GM21423 (cell line): Measurements from ENCODE around the gene STT3B.
"Not testable (repeated sequence)": the region's sequence is repeated elsewhere in the genome, so short reads cannot be mapped to it uniquely, and the experiment has no call there.

ENCODE experiments used
- ATAC-seq: cut with Tn5 transposase; IDR thresholded peaks from one replicate; pipeline ENCODE4 v1.9.1; 2021; ENCODE audit warnings: mild to moderate bottlenecking, moderate library complexity; ENCODE audit not compliant: unreplicated experiment

Gene STT3B

GRCh38 chr3:31532587-31533168 is at the start of gene STT3B:
Gene STT3B, plus strand, starts transcription at chr3:31532925. Its CDS starts 74 bp downstream, at chr3:31532999.
- ATAC-seq = peak; percentile 48

GRCh38 chr3:31483776-31484175 is 48.9 kb upstream of the STT3B start:
- no peak for ATAC-seq

- no peak for ATAC-seq
These were observed 47.5 kb upstream of the STT3B start for GRCh38 chr3:31485196-31485595.

GRCh38 chr3:31486865-31487533 is 45.7 kb upstream of the STT3B start:
- ATAC-seq = no peak

- no peak for ATAC-seq
These were observed 44.2 kb upstream of the STT3B start for GRCh38 chr3:31488475-31489017.

GRCh38 chr3:31490502-31490901 is 42.2 kb upstream of the STT3B start:
- ATAC-seq = no peak

GRCh38 chr3:31491660-31492059 is 41.1 kb upstream of the STT3B start:
- no peak for ATAC-seq

- ATAC-seq = no peak
These were observed 39.6 kb upstream of the STT3B start for GRCh38 chr3:31493149-31493548.

- ATAC-seq = no peak
These were observed 36.6 kb upstream of the STT3B start for GRCh38 chr3:31495971-31496665.

GRCh38 chr3:31498791-31499190 is 33.9 kb upstream of the STT3B start:
- no peak for ATAC-seq

- no peak for ATAC-seq
These were observed 33.4 kb upstream of the STT3B start for GRCh38 chr3:31499281-31499680.

GRCh38 chr3:31502803-31503221 is 29.9 kb upstream of the STT3B start:
- ATAC-seq = no peak

- no peak for ATAC-seq
These were observed 29.3 kb upstream of the STT3B start for GRCh38 chr3:31503456-31503855.

- ATAC-seq = no peak
These were observed 28.5 kb upstream of the STT3B start for GRCh38 chr3:31504230-31504629.

GRCh38 chr3:31505371-31506048 is 27.2 kb upstream of the STT3B start:
- ATAC-seq = no peak

- ATAC-seq = not testable (repeated sequence)
These were observed 26.2 kb upstream of the STT3B start for GRCh38 chr3:31506515-31506914.

GRCh38 chr3:31508452-31509146 is 24.1 kb upstream of the STT3B start:
- ATAC-seq = no peak

GRCh38 chr3:31509147-31509728 is 23.5 kb upstream of the STT3B start:
- ATAC-seq = no peak

- ATAC-seq = no peak
These were observed 18.2 kb upstream of the STT3B start for GRCh38 chr3:31514570-31514969.
